OCI-LY7 (cell line): ENCODE data around the gene TAS2R1.

Experiments
- EZH2phosphoT487 ChIP-seq: fragments of 200-600 bp; sonication (generic); IDR thresholded peaks from 2 replicates; pipeline ENCODE4 v1.6.1; 2018; ENCODE audit warnings: low read depth, borderline replicate concordance, mild to moderate bottlenecking, mixed run types, antibody characterized with exemption, low read length, moderate library complexity, mixed read lengths
- TF ChIP-seq, protein P1 (sequence below): fragments of 200-600 bp; sonication (generic); conservative IDR thresholded peaks from 2 replicates; pipeline ENCODE4 v1.5.1; 2014; ENCODE audit warnings: mild to moderate bottlenecking, antibody characterized with exemption, low read length, moderate library complexity, mixed read lengths

DNA sequence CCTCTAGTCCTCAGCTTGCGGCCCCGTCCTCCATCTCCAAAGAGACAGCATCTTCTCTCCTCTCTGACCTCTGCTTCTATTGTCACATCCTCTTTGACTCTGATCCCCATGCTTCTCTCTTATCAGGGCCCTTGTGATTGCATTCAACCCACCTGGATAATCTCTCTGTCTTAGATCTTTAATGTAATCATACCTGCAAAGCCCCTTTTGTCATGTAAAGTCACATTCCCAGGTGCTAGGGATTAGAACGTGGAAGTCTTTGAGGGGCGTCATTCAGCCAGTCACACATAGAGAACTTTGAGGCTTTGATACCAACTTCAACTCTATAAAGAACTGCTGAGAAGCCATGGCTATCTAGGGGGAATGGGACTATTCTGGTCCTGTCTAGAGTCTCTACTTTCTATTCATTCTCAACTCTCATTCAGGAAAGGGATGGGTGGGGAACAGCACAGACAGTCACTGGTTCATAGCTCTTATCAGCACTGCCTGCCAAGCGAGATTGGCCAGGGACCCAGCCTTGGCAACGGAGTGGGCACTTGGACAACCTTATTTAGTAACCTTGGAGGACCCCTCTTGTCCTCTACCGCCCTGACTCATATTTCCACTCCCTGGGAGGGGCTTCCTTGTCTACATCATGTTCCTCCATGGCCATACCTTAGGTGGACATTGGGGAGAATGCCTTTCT, 29.0 kb downstream of the TAS2R1 start:
- TF ChIP-seq, protein P1, sequence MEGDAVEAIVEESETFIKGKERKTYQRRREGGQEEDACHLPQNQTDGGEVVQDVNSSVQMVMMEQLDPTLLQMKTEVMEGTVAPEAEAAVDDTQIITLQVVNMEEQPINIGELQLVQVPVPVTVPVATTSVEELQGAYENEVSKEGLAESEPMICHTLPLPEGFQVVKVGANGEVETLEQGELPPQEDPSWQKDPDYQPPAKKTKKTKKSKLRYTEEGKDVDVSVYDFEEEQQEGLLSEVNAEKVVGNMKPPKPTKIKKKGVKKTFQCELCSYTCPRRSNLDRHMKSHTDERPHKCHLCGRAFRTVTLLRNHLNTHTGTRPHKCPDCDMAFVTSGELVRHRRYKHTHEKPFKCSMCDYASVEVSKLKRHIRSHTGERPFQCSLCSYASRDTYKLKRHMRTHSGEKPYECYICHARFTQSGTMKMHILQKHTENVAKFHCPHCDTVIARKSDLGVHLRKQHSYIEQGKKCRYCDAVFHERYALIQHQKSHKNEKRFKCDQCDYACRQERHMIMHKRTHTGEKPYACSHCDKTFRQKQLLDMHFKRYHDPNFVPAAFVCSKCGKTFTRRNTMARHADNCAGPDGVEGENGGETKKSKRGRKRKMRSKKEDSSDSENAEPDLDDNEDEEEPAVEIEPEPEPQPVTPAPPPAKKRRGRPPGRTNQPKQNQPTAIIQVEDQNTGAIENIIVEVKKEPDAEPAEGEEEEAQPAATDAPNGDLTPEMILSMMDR, result no peak
- TF ChIP-seq EZH2phosphoT487, result no peak
